MCF 10A (cell line): ENCODE measurements around the gene WASF3. TPM values are rescaled to one million over a fixed set of nuclear protein-coding genes. Genes with fewer than 3 reads are reported as not detected.

Experiments
- BruUV-seq: library from RNA; stranded (reverse); fragments of 400-500 nt; replicated peaks from 2 replicates; lab custom pipeline; 2021; lab: Mats Ljungman, UMichigan
- CTCF ChIA-PET: fragments of 300-600 bp; sonication (Branson Sonifier 250); formaldehyde crosslinking; extraction: SDS; loops from one replicate; lab custom pipeline; 2021; ENCODE audit warnings: antibody characterized with exemption, inconsistent platforms; lab: Yijun Ruan, JAX
- POLR2A ChIA-PET: fragments of 300-600, 350-650 bp; sonication (Branson Sonifier 250); formaldehyde crosslinking; extraction: SDS; loops from one replicate; lab custom pipeline; 2020; ENCODE audit warnings: antibody characterized with exemption, inconsistent platforms; lab: Yijun Ruan, JAX
- DNase-seq: peaks from one replicate; pipeline ENCODE4 v3.0.0-alpha.2; 2018; ENCODE audit not compliant: unreplicated experiment
- H3K27ac Mint-ChIP-seq: one replicate; pipeline ENCODE4 v1.8.0; 2022; ENCODE audit warnings: mild to moderate bottlenecking, low read depth, mixed read lengths; ENCODE audit not compliant: unreplicated experiment
- H3K27me3 Mint-ChIP-seq: one replicate; pipeline ENCODE4 v1.8.0; 2022; ENCODE audit warnings: mixed read lengths; ENCODE audit not compliant: insufficient read depth, unreplicated experiment
- H3K36me3 Mint-ChIP-seq: one replicate; pipeline ENCODE4 v1.8.0; 2022; ENCODE audit warnings: mild to moderate bottlenecking, moderate library complexity, mixed read lengths; ENCODE audit not compliant: insufficient read depth, unreplicated experiment
- H3K4me1 Mint-ChIP-seq: one replicate; pipeline ENCODE4 v1.8.0; 2022; ENCODE audit warnings: mixed read lengths; ENCODE audit not compliant: insufficient read depth, unreplicated experiment
- H3K4me3 Mint-ChIP-seq: one replicate; pipeline ENCODE4 v1.8.0; 2022; ENCODE audit warnings: mild to moderate bottlenecking, moderate library complexity, mixed read lengths; ENCODE audit not compliant: unreplicated experiment
- H3K9me3 Mint-ChIP-seq: one replicate; pipeline ENCODE4 v1.8.0; 2022; ENCODE audit warnings: mixed read lengths; ENCODE audit not compliant: unreplicated experiment
- intact Hi-C: fragments of 100-400 bp; cut with micrococcal nuclease; formaldehyde crosslinking; loops from 2 replicates; pipeline ENCODE4 v1.14.1; 2022
- total RNA-seq: library from RNA; stranded (reverse); gene quantifications from 2 replicates; pipeline ENCODE4 v1.2.3, GENCODE V29; 2022
- TF ChIP-seq, protein P1 (sequence below): fragments of 200-600 bp; IDR thresholded peaks from one replicate; pipeline ENCODE4 v1.8.0; 2022; ENCODE audit warnings: antibody characterized with exemption, mild to moderate bottlenecking; ENCODE audit not compliant: unreplicated experiment

Gene WASF3
- total RNA-seq, 1 experiment from 2014 or later, result 24.0 TPM

DNA sequence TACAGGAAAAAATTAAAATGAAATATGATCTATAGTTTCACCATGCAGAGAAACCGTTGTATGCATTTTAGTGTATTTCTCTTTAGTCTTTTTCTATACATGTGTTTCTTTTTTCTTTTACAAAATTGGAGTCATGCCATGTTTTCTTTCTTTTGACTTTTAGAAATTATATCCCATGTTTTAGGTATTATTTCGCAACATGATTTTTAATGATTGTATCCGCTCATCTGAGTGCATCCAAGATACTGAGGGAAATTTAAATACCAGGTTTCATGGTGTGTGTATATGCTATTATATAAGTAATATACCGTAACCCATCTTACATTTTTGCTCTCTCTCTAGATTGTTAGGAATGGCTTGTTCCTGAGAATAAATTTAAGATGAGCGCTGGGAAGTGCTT, 120.8 kb downstream of the WASF3 start:
- Mint-ChIP-seq H3K27ac (no peak overlapping the region), H3K9me3 (no peaks in the 10 kb centered on the region), H3K27me3 (no peaks in the 10 kb centered on the region), H3K4me3 (no peak overlapping the region), H3K36me3 (peaks cover 24% of the 10 kb centered on the region), H3K4me1 (peaks cover 6% of the 10 kb centered on the region)
- TF ChIP-seq, protein P1, sequence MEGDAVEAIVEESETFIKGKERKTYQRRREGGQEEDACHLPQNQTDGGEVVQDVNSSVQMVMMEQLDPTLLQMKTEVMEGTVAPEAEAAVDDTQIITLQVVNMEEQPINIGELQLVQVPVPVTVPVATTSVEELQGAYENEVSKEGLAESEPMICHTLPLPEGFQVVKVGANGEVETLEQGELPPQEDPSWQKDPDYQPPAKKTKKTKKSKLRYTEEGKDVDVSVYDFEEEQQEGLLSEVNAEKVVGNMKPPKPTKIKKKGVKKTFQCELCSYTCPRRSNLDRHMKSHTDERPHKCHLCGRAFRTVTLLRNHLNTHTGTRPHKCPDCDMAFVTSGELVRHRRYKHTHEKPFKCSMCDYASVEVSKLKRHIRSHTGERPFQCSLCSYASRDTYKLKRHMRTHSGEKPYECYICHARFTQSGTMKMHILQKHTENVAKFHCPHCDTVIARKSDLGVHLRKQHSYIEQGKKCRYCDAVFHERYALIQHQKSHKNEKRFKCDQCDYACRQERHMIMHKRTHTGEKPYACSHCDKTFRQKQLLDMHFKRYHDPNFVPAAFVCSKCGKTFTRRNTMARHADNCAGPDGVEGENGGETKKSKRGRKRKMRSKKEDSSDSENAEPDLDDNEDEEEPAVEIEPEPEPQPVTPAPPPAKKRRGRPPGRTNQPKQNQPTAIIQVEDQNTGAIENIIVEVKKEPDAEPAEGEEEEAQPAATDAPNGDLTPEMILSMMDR, result no peak
- no TSS peak for BruUV-seq
- DNase-seq, result no peak
- intact Hi-C loops, result no loop called here
- ChIA-PET POLR2A (interaction anchor here (1.4 kb wide), 1 partner anchor 120 kb away, joined by 4 read pairs; no protein-coding TSS in a partner anchor), CTCF (interaction anchor here (0.7 to 1.6 kb wide), 2 partner anchors 20 to 1305 kb away, joined by 3 read pairs; no protein-coding TSS in a partner anchor)

DNA sequence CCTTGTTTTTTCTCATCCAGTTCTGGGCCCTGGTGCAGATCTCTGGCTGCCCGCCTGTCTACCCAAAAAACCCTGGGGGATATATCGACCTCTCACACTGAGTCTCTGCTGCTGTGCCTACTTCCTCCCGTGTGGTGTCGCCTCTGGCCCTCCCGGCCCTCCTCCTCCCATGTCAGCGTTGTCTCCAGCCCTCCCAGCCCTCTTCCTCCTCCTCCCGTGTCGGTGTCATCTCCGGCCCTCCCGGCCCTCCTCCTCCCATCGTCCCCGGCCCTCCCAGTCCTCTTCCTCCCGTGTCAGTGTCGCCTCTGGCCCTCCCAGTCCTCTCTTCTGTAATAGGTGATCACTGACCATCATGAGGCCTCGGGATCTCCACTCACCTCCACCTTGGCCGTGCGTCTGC, 121.3 kb downstream of the WASF3 start:
- TF ChIP-seq, protein P1, result no peak
- Mint-ChIP-seq H3K4me3 (no peak overlapping the region), H3K27ac (peak overlapping the region; percentile 23), H3K27me3 (no peaks in the 10 kb centered on the region), H3K9me3 (no peaks in the 10 kb centered on the region), H3K36me3 (peaks cover 28% of the 10 kb centered on the region), H3K4me1 (peaks cover 6% of the 10 kb centered on the region)
- intact Hi-C loops, result no loop called here
- no TSS peak for BruUV-seq
- no peak for DNase-seq
- POLR2A ChIA-PET, result interaction anchor here (1.4 kb wide), 1 partner anchor 120 kb away, joined by 4 read pairs; no protein-coding TSS in a partner anchor
- CTCF ChIA-PET, result interaction anchor here (0.6 to 1.6 kb wide), 4 partner anchors 18 to 1305 kb away, joined by 3 to 4 read pairs (median 3); no protein-coding TSS in a partner anchor

DNA sequence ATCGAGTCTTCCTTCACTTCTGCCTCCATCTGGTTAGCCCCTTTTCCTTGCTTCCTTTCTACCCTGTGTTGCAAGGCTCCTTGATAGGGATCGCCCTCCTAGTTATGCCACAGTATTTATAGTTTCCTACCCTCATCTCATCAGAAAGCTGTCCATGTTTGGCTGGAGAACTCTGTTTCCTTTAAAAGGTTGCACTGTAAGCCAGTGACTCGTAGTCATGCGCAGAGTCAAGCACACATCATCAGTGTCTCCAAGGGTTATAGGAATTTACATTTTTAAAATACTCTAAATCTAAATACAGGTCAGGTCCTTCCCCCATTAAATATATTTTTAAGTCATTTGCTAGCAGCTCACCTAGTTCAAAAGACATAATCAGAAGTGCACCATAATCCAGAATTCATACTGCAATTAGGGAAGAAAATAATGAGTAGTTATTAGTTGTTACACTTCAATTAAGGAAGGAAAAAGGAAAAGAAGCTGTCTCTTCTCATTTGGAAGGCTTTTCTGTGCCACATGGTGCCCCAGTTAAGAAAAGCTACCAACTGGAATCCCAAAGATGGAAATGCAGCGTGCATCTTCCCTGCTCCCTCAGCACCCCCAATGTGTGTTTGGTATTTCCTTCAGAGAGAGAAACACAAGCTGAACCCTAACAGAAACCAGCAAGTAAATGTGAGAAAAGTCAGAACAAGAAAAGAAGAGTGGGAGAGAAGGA, 122.1 kb downstream of the WASF3 start:
- peak overlapping the region; percentile 23 for H3K27ac Mint-ChIP-seq
- TF ChIP-seq, protein P1, result no peak
- peaks cover 36% of the 10 kb centered on the region for H3K36me3 Mint-ChIP-seq
- H3K9me3 Mint-ChIP-seq, result no peaks in the 10 kb centered on the region
- no peak for DNase-seq
- intact Hi-C loops, result no loop called here
- no peak overlapping the region for H3K4me3 Mint-ChIP-seq
- POLR2A ChIA-PET, result no interaction called here
- BruUV-seq, result no TSS peak
- peaks cover 6% of the 10 kb centered on the region for H3K4me1 Mint-ChIP-seq
- CTCF ChIA-PET, result interaction anchor here (0.6 to 1.0 kb wide), 2 partner anchors 17 to 196 kb away, joined by 3 to 4 read pairs; no protein-coding TSS in a partner anchor
- H3K27me3 Mint-ChIP-seq, result no peaks in the 10 kb centered on the region

DNA sequence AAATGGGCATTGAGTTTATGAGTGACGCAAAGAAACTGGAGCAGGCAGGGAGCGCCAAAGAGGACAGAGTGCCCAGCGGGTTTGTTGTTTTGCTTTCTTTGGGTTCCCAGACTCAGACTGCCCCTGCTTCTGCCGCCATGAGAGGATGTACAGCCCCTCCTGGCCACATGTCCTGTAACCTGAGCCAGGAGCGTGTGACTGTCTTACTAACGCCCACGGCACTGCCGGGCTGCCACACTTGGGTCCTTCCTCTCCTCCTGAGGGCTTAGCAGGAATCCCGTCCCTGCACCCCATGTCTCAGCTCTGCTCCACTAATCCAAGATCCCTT, 122.6 kb downstream of the WASF3 start:
- no TSS peak for BruUV-seq
- peaks cover 41% of the 10 kb centered on the region for H3K36me3 Mint-ChIP-seq
- H3K27me3 Mint-ChIP-seq, result no peaks in the 10 kb centered on the region
- intact Hi-C loops, result no loop called here
- TF ChIP-seq, protein P1, result no peak
- no peaks in the 10 kb centered on the region for H3K9me3 Mint-ChIP-seq
- no peak overlapping the region for H3K4me3 Mint-ChIP-seq
- peaks cover 6% of the 10 kb centered on the region for H3K4me1 Mint-ChIP-seq
- ChIA-PET POLR2A (no interaction called here), CTCF (interaction anchor here (1.0 kb wide), 1 partner anchor 197 kb away, joined by 4 read pairs; no protein-coding TSS in a partner anchor)
- no peak for DNase-seq
- no peak overlapping the region for H3K27ac Mint-ChIP-seq
